IPS-20b (cell line): ENCODE data around the gene ARPC5.

ENCODE experiments used
- H3K27ac ChIP-seq: one replicate; pipeline ENCODE4 v1.5.1; 2013; ENCODE audit warnings: low read length
- H3K27me3 ChIP-seq: 2 replicates; pipeline ENCODE4 v1.6.1; 2013; ENCODE audit warnings: mild to moderate bottlenecking, low read length, inconsistent platforms; ENCODE audit not compliant: insufficient read depth
- H3K36me3 ChIP-seq: 2 replicates; pipeline ENCODE4 v1.6.1; 2013; ENCODE audit warnings: low read depth, mild to moderate bottlenecking, inconsistent platforms, low read length, moderate library complexity; ENCODE audit not compliant: insufficient read depth
- H3K4me1 ChIP-seq: 2 replicates; pipeline ENCODE4 v1.6.1; 2013; ENCODE audit warnings: mild to moderate bottlenecking, control low read depth, inconsistent platforms, low read length, moderate library complexity; ENCODE audit not compliant: insufficient read depth
- H3K4me3 ChIP-seq: 2 replicates; pipeline ENCODE4 v1.5.1; 2013; ENCODE audit warnings: mild to moderate bottlenecking, low read length, inconsistent platforms
- H3K9ac ChIP-seq: 2 replicates; pipeline ENCODE4 v1.6.1; 2013; ENCODE audit warnings: low read depth, mild to moderate bottlenecking, inconsistent platforms, low read length, moderate library complexity
- H3K9me3 ChIP-seq: 2 replicates; pipeline ENCODE4 v1.6.1; 2013; ENCODE audit warnings: mild to moderate bottlenecking, low read depth, low read length, inconsistent platforms; ENCODE audit not compliant: insufficient read depth

The ARPC5 gene

DNA sequence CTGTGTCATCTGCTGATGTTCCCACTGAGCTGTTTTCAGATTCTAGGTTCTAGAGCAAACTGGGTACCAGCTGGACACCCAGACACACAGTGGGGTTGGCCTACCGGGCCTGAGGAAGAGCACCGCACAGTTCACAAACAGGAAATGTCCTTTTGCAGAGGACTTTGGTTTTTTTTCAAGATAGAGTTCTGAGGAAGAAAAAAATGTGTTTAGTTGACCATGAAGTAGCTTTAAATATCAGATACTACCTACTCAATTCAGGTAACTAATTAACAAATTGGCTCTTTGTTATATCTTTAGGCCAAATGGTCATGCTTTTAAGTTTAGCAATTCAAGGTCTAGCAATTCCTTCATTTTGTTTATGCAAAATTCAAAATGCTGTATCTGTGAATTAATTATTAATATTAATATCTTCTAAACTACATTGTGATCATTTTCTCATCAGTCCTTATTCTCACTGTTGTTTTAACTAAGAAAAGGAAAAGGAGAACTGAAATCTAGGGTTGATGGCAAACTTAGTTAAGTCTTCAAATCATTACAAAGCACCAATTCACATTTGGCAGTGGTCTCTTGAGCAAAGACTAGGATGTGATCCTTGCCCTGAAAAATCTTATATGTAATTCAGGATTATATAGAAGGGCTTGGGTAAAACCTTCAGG, 28.1 kb downstream of the ARPC5 start:
- Histone ChIP-seq H3K27ac (no peak overlapping the region), H3K36me3 (no peaks in the 10 kb centered on the region), H3K9me3 (no peaks in the 10 kb centered on the region), H3K27me3 (no peaks in the 10 kb centered on the region), H3K4me1 (no peaks in the 10 kb centered on the region), H3K9ac (no peak overlapping the region), H3K4me3 (no peak overlapping the region)

DNA sequence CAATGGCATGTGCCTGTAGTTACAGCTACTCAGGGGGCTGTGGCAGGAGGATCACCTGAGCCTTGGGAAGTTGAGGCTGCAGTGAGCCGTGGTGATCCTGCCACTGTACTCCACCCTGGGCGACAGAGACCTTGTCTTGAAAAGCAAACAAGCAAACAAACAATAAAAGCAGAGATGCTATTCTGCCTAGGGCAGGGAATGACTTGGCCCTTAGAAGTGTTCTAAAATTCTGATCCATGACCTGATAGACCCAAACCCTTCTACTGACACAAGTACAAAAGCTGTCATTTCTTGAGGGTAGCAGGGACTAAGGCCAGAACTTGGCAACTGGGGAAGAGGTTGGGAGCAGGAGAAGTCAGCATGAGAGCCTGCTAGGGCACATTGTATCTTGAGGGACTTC, 29.7 kb downstream of the ARPC5 start:
- H3K36me3 ChIP-seq: no peaks in the 10 kb centered on the region
- no peaks in the 10 kb centered on the region for H3K27me3 ChIP-seq
- H3K4me3 ChIP-seq: no peak overlapping the region
- no peaks in the 10 kb centered on the region for H3K9me3 ChIP-seq
- H3K27ac ChIP-seq: no peak overlapping the region
- H3K9ac ChIP-seq: no peak overlapping the region
- H3K4me1 ChIP-seq: no peaks in the 10 kb centered on the region

DNA sequence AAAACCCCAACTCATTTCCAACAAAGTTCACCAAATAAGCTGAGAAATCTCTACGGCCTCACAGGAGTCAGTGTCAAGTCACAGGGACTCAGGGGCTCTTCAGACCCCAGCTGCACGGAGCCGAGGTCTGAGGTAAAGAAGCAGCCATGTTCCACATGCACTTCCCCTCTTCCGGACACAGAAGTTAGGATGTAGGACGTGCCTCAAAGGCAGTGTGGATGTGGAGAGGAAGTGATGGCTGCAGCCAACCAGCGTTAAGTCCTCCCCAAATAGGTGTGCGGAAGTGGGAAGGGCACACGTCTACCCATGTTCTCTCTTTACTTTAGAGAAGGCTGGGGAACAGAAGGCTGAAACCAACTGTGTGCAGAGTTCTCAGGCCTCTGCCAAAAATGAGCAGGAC, 30.8 kb downstream of the ARPC5 start:
- no peaks in the 10 kb centered on the region for H3K27me3 ChIP-seq
- no peak overlapping the region for H3K27ac ChIP-seq
- H3K36me3 ChIP-seq: no peaks in the 10 kb centered on the region
- no peak overlapping the region for H3K9ac ChIP-seq
- no peaks in the 10 kb centered on the region for H3K9me3 ChIP-seq
- no peaks in the 10 kb centered on the region for H3K4me1 ChIP-seq
- H3K4me3 ChIP-seq: no peak overlapping the region

DNA sequence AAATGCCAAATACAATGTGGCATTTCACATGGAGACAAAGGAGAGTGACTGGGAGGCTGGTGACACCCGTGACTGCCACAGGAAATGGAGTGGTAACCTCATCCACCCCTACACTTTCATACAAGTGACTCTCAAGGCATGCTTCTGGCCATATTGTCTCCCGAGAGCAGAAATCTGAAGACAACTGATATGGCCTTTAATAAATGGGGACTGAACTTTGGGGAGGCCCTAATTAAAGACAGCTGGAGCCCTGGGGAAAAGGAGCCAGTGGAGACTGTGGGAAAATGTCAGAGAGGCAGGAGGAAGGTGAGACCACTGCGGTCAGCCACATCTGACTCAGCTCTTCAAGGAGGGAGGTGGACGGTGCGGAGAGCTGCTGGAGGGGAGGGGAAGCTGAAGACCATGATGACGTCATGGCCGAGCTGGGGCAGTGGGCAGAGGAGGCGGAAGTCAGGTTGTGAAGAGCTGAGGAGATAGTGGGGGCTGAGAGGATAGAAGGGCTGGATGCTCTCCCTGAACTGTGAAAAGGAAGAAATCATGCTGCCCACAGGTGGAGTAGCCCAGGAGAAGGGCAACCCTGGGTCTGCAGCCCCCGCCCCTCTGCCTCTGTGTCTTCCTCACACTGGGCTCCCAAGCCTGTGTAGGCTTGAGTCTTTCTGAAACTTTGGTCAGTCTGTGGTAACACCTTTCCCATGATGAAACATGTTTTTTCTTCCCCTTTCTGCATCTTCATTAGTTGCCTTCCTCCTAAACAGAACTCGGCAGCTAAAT, 31.4 kb downstream of the ARPC5 start:
- no peak overlapping the region for H3K4me3 ChIP-seq
- H3K4me1 ChIP-seq: no peaks in the 10 kb centered on the region
- H3K27me3 ChIP-seq: no peaks in the 10 kb centered on the region
- H3K36me3 ChIP-seq: no peaks in the 10 kb centered on the region
- H3K9me3 ChIP-seq: no peaks in the 10 kb centered on the region
- no peak overlapping the region for H3K27ac ChIP-seq
- H3K9ac ChIP-seq: no peak overlapping the region

DNA sequence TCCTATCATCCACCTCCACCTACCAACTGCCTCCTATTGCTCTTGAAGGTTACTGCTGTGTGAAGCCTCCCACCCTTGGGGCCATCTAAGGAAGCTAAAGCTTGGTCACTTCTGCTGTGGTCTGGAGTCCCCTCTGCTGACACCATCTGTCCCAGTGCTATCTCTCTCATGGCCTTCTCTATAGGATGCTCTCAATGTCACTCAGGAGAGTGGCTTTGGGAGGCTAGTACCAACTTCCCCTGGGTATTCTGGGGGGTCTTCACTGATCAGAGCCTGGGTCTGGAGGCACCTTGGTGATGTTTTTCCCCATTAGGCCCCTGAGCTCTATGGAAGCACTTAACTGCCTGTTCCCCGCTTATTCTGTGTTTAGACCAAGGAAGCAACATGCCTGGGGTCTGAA, 33.1 kb downstream of the ARPC5 start:
- no peak overlapping the region for H3K9ac ChIP-seq
- H3K27me3 ChIP-seq: no peaks in the 10 kb centered on the region
- no peaks in the 10 kb centered on the region for H3K4me1 ChIP-seq
- H3K27ac ChIP-seq: no peak overlapping the region
- no peaks in the 10 kb centered on the region for H3K36me3 ChIP-seq
- H3K9me3 ChIP-seq: no peaks in the 10 kb centered on the region
- H3K4me3 ChIP-seq: no peak overlapping the region

DNA sequence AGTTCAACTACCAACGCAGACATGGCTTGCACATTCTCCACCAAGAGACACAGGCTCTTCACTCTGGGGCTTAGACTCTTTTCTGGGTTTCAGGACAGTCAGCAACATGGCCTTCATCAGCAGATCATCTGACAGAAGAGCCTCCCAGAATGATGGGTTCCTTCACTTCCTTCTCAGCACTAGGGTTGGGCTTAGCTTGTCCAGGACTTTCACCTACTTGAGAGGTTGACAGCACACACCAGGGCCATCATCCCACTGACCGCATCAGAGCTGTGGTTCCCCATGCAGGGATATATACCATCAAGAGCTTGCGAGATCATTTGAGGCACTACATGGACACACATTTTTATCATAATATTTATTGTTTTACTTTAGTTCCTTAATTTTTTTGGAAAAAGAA, 34.9 kb downstream of the ARPC5 start:
- Histone ChIP-seq H3K9me3 (no peaks in the 10 kb centered on the region), H3K9ac (no peak overlapping the region), H3K27me3 (no peaks in the 10 kb centered on the region), H3K27ac (no peak overlapping the region), H3K36me3 (no peaks in the 10 kb centered on the region), H3K4me3 (no peak overlapping the region), H3K4me1 (no peaks in the 10 kb centered on the region)

DNA sequence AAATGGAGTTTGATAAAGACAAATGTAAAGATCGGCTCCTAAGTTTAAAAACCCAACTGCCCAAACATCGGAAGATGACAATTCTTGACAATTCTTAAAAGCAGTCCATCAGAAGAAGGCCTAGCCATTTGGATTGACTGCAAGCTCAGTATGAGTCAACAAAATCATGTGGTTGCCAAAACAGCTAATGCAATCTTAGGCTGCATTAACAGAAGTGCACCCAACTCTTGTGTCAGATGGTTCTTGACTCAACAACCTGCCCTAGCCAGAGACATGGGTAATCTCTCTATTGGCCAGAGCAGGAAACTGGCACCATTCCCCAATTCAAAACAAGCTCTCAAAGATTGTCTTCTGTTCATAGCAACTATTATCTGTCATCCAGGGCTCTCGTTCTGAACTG, 35.4 kb downstream of the ARPC5 start:
- Histone ChIP-seq H3K4me3 (no peak overlapping the region), H3K27ac (no peak overlapping the region), H3K9ac (no peak overlapping the region), H3K4me1 (no peaks in the 10 kb centered on the region), H3K36me3 (no peaks in the 10 kb centered on the region), H3K27me3 (no peaks in the 10 kb centered on the region), H3K9me3 (no peaks in the 10 kb centered on the region)

DNA sequence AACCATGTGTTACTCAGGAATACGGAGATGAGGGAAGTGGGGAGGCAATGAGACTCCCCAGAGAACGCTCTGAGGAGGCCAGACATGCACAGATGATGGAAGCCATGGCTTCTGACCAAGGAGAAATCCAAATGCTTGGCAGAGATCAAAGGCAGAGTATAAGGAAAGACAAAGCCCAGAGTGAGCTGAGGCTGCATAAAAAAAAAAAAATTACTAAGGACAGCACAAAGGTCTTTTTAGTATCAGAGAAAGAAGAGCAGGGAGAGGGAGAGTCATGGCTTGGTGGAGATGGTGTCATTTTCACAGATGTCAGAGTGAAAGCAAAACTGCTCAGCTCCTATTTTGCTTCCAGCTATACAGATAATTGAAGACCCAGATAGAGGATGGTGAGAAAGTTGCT, 37.2 kb downstream of the ARPC5 start:
- no peaks in the 10 kb centered on the region for H3K36me3 ChIP-seq
- peaks cover 3% of the 10 kb centered on the region; the same call in 1 of the 2 replicates for H3K4me1 ChIP-seq
- no peak overlapping the region for H3K4me3 ChIP-seq
- H3K9ac ChIP-seq: no peak overlapping the region
- no peaks in the 10 kb centered on the region for H3K9me3 ChIP-seq
- H3K27ac ChIP-seq: no peak overlapping the region
- no peaks in the 10 kb centered on the region for H3K27me3 ChIP-seq

DNA sequence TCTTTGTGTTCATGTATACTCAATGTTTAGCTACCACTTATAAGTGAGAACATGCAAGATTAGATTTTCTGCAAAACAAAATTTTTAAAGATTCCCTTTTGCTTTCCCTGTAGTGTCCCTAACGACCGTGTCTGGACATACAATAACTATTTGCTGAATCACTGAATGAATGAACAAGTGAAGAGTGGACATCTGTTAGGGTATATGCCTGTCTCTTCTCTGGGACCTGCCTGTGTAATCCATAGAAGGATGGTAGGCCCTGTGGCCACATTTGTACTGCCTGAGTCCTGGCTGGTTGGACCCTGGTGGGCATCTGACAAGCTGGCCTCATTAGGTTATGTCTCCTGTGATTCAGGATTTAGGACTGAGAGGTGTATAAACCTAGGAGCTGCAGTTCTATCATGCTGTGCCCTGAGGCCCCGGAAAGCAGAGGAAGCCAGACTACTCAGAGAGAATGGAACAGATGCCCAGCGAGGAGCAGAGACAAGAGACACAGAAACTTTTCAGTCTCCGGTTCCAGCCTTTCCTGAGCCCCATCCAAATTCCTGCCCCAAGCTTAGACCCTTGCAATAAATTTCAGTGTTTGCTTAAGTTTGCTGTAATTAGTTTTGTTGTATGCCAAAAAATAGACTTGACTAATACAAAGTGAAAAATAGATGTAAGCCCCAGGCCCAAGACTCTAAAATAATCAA, 37.8 kb downstream of the ARPC5 start:
- Histone ChIP-seq H3K4me3 (no peak overlapping the region), H3K9ac (no peak overlapping the region), H3K27me3 (no peaks in the 10 kb centered on the region), H3K4me1 (peaks cover 3% of the 10 kb centered on the region; the same call in 1 of the 2 replicates), H3K9me3 (no peaks in the 10 kb centered on the region), H3K36me3 (no peaks in the 10 kb centered on the region), H3K27ac (no peak overlapping the region)

DNA sequence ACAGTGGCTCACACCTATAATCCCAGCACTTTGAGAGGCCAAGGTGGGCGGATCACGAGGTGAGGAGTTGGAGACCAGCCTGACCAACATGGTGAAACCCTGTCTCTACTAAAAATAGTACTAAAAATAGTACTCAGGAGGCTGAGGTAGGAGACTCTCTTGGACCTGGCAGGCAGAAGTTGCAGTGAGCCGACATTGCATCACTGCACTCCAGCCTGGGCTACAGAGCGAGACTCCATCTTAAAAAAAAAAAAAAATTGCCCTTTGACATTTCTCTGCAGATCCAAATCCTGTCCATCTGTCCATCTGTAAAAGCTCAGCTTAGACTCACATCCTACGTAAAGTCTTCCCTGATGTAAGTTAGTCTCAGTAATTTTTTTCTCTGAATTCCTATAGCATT, 39.1 kb downstream of the ARPC5 start:
- Histone ChIP-seq H3K27ac (no peak overlapping the region), H3K27me3 (no peaks in the 10 kb centered on the region), H3K4me3 (no peak overlapping the region), H3K9ac (no peak overlapping the region), H3K36me3 (no peaks in the 10 kb centered on the region), H3K4me1 (peaks cover 3% of the 10 kb centered on the region; the same call in 1 of the 2 replicates), H3K9me3 (no peaks in the 10 kb centered on the region)

DNA sequence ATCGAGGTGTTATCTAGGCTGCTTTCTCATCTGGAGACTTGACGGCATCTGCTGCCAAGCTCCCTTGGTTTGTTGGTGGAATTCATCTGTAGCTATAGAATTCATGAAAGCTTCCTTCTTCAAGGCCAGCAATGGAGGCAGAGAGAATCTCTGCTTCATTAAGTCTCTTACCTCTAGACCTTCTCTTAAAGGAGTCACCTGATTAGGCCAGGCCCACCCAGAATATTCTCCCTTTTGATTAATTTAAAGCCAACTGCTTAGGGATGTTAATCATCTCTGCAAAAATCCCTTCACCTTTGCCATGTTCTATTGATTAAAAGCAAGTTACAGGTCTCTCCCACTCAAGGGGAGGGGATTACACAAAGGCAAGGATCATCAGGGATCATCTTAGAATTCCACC, 40.0 kb downstream of the ARPC5 start:
- H3K9me3 ChIP-seq: no peaks in the 10 kb centered on the region
- H3K9ac ChIP-seq: no peak overlapping the region
- H3K4me1 ChIP-seq: peaks cover 3% of the 10 kb centered on the region; the same call in 1 of the 2 replicates
- no peak overlapping the region for H3K4me3 ChIP-seq
- H3K27me3 ChIP-seq: no peaks in the 10 kb centered on the region
- no peak overlapping the region for H3K27ac ChIP-seq
- no peaks in the 10 kb centered on the region for H3K36me3 ChIP-seq

DNA sequence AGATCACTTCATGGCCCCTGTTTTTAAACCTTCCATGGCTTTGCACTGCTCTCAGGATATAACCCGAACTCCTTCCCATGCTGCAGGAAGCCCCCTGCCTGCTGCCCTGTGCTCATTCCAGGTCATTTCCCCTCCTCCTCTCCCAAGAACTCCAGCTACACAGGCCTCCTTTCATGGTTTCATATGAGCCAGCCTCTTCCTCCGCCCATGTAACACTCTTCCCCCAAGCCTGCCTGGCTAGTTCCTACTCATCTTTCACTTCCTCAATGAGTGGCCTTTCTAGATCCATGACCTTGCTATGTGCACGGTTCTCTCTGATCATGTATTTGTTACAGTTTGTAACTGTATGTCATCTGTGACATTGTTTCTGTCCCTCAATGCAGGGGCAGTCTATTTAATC, 42.2 kb downstream of the ARPC5 start:
- peaks cover 8% of the 10 kb centered on the region for H3K4me1 ChIP-seq
- H3K27ac ChIP-seq: no peak overlapping the region
- no peaks in the 10 kb centered on the region for H3K9me3 ChIP-seq
- no peaks in the 10 kb centered on the region for H3K27me3 ChIP-seq
- H3K36me3 ChIP-seq: no peaks in the 10 kb centered on the region
- H3K4me3 ChIP-seq: no peak overlapping the region
- no peak overlapping the region for H3K9ac ChIP-seq
